ENCODE measurements around the gene CHMP6.

DNA sequence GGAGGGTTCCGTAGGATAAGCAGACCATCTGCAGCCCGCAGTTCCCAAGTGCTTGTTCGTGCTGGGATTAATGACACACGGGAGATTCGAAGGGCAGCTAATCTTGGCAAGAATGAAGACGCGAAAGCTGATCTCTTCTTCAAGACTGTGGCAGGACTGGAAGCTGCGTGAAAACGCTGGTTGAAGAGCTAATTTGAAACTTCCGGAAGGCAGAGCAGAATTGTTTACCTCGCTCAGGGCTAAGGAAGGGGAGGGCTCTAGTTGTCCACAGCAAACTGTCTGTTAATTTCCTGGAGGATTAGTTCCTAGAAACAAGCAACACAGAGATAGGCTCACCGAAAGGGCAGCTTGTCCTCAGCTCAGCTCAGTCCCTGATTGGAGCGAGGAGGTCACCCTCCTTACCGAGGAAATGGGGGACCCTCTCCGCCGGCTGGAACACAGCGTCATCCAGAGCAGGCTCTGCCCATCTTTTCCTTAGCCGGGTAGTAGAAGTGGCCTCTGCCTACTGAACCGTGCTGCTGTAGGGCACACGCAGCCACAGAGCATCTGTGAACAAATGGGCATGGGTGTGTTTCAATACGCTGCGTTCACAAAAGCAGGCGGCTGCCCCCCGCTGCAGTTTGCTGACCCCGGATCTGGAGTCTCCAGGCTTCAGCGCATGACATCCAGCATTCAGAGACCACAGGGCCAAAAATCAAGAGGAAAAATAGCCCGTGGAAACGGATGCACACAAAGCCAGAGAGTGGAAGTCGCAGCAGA is 26.6 kb downstream of the CHMP6 start:
- peak in 1 of 4 donors; percentile 26 for TF ChIP-seq POLR2A (IDR thresholded peaks at IDR 0.05)
- TF ChIP-seq, protein P1, sequence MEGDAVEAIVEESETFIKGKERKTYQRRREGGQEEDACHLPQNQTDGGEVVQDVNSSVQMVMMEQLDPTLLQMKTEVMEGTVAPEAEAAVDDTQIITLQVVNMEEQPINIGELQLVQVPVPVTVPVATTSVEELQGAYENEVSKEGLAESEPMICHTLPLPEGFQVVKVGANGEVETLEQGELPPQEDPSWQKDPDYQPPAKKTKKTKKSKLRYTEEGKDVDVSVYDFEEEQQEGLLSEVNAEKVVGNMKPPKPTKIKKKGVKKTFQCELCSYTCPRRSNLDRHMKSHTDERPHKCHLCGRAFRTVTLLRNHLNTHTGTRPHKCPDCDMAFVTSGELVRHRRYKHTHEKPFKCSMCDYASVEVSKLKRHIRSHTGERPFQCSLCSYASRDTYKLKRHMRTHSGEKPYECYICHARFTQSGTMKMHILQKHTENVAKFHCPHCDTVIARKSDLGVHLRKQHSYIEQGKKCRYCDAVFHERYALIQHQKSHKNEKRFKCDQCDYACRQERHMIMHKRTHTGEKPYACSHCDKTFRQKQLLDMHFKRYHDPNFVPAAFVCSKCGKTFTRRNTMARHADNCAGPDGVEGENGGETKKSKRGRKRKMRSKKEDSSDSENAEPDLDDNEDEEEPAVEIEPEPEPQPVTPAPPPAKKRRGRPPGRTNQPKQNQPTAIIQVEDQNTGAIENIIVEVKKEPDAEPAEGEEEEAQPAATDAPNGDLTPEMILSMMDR (IDR thresholded peaks at IDR 0.05), result no peak

Data from esophagus squamous epithelium (tissue), 4 donors.